Left ventricle myocardium inferior (tissue), 1 donor: ENCODE data around the gene RABGEF1. TPM values are rescaled to one million over a fixed set of nuclear protein-coding genes. Genes with fewer than 3 reads are reported as not detected.

Experiments
- DNase-seq: peaks from one replicate; pipeline ENCODE4 v3.0.0-alpha.2; 2020
- H3K27ac ChIP-seq: fragments of 200-600 bp; replicated peaks from 2 replicates; pipeline ENCODE4 v1.8.0; 2021
- H3K27me3 ChIP-seq: fragments of 200-600 bp; 2 replicates; pipeline ENCODE4 v1.8.0; 2021; ENCODE audit warnings: low read depth
- H3K36me3 ChIP-seq: fragments of 200-600 bp; 2 replicates; pipeline ENCODE4 v1.8.0; 2021
- H3K4me1 ChIP-seq: fragments of 200-600 bp; 2 replicates; pipeline ENCODE4 v1.8.0; 2021
- H3K4me3 ChIP-seq: fragments of 200-600 bp; 2 replicates; pipeline ENCODE4 v1.8.0; 2021; ENCODE audit warnings: mild to moderate bottlenecking, moderate library complexity
- H3K9me3 ChIP-seq: fragments of 200-600 bp; replicated peaks from 2 replicates; pipeline ENCODE4 v1.8.0; 2021
- intact Hi-C: fragments of 100-400 bp; cut with micrococcal nuclease; formaldehyde crosslinking; loops from one replicate; pipeline ENCODE4 v1.11.0; 2022
- total RNA-seq: library from RNA; stranded (reverse); fragmentation: NEBNext Ultra II Directional; extraction: Animal tissue kit (Norgen Biotek cat#: 25700); gene quantifications from one replicate; pipeline ENCODE4 v1.2.1, GENCODE V29; 2021
- TF ChIP-seq, protein P1 (sequence below): fragments of 200-600 bp; IDR thresholded peaks from 2 replicates; pipeline ENCODE4 v1.8.0; 2021; ENCODE audit warnings: antibody characterized with exemption, mild to moderate bottlenecking, borderline replicate concordance
- donor health status: DM: no; HTN: yes; CAD: no; lungs with severe emphysema.

The RABGEF1 gene
- total RNA-seq, 1 donor from 2014 or later = 17.4 TPM

DNA sequence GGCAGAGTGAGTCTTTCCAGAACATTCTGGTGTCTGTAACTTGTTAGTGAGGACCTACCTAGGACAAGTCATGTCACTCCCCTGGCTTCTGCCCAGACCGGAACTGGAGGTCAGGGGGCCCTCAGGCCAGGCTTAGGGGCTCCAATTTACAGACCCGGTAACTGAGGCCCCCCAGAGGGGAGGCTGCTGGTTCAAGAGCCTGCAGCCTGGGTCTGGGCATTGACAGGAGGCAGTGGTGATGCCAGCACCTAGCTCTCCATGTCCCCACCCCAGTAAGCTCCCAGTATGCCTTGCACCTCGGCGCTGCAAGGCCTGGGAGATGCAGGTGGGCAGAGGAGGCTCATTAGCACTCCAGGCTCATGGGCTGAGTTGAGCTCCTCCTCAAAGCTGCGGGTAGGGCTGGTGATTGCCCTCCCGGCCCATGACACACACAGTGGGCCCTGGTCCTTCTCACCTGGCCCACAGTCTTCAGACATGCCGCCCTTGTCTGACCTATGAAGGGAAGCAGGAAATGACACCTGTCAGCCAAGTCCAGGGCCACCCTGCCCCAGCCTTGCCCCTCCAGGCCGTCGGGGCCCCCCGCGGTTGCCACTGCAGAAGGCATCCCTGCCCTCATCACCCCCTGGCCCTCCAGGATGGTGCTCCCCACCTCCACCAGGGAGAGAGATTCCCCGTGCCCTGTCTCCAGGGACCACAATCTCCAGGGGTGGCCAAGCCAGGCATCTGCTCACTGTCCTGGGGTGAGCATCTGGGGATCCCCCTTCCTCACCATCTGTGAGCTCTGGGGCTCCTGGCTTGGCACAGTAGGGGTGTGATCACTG lies 92.2 kb downstream of the RABGEF1 start:
- Histone ChIP-seq H3K27me3 (no peaks in the 10 kb centered on the region), H3K27ac (no peak overlapping the region), H3K9me3 (peaks cover 7% of the 10 kb centered on the region), H3K4me3 (no peak overlapping the region), H3K4me1 (no peaks in the 10 kb centered on the region), H3K36me3 (no peaks in the 10 kb centered on the region)
- TF ChIP-seq, protein P1, sequence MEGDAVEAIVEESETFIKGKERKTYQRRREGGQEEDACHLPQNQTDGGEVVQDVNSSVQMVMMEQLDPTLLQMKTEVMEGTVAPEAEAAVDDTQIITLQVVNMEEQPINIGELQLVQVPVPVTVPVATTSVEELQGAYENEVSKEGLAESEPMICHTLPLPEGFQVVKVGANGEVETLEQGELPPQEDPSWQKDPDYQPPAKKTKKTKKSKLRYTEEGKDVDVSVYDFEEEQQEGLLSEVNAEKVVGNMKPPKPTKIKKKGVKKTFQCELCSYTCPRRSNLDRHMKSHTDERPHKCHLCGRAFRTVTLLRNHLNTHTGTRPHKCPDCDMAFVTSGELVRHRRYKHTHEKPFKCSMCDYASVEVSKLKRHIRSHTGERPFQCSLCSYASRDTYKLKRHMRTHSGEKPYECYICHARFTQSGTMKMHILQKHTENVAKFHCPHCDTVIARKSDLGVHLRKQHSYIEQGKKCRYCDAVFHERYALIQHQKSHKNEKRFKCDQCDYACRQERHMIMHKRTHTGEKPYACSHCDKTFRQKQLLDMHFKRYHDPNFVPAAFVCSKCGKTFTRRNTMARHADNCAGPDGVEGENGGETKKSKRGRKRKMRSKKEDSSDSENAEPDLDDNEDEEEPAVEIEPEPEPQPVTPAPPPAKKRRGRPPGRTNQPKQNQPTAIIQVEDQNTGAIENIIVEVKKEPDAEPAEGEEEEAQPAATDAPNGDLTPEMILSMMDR = no peak
- intact Hi-C loops = no loop called here
- DNase-seq = no peak

DNA sequence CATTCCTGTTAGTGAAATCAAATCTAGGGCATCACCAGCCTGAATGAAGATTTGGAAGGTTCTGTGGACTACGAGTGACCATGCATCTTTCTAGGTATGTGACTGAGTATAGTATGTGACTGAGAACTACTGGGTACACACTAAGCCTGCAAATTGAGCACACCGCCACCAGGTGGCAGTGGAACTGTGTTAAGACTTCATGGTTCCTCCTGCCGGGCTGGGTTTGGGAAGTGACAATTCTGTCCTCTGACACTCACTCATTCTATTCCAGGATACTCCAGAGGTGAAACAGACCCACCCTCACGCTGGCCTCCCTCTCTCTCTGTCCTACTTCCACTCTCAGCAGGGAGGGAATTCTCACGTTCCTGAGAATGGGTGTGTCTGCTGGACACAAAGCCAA lies 96.5 kb downstream of the RABGEF1 start:
- no peak for DNase-seq
- Histone ChIP-seq H3K36me3 (no peaks in the 10 kb centered on the region), H3K4me3 (no peak overlapping the region), H3K27ac (no peak overlapping the region), H3K9me3 (peaks cover 7% of the 10 kb centered on the region), H3K4me1 (no peaks in the 10 kb centered on the region), H3K27me3 (no peaks in the 10 kb centered on the region)
- TF ChIP-seq, protein P1 = no peak
- intact Hi-C loops = no loop called here

DNA sequence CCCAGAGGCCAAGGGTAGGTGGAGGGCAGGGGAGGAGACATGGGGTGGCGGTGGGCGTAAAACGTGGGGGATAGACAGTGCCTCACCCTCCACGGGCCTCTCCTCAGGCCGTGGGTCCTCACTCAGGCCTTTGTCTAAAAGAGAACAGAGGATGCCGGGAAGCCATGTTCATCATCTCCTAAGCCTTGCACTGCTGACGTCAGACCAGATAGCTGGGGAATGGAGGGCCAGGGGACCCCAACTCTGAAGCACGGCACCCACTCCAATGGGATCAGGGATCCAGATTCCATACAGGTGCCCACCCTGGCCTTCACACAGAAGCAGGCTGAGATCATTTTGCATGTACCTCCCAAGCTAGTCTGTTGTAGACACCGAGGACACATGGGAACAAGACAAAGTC lies 97.1 kb downstream of the RABGEF1 start:
- H3K27me3 ChIP-seq = no peaks in the 10 kb centered on the region
- intact Hi-C loops = no loop called here
- H3K4me1 ChIP-seq = no peaks in the 10 kb centered on the region
- peaks cover 7% of the 10 kb centered on the region for H3K9me3 ChIP-seq
- no peaks in the 10 kb centered on the region for H3K36me3 ChIP-seq
- no peak for DNase-seq
- TF ChIP-seq, protein P1 = no peak
- H3K27ac ChIP-seq = no peak overlapping the region
- H3K4me3 ChIP-seq = no peak overlapping the region

DNA sequence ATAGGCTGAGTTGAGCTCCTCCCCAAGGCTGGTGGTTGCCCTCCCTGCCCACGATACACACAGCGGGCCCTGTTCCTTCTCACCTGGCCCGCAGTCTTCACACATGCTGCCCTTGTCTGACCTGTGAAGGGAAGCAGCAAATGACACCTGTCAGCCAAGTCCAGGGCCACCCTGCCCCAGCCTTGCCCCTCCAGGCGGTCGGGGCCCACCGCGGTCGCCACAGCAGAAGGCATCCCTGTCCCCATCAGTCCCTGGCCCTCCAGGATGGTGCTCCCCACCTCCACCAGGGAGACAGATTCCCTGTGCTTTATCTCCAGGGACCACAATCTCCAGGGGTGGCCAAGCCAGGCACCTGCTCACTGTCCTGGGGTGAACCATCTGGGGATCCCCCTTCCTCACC lies 99.3 kb downstream of the RABGEF1 start:
- TF ChIP-seq, protein P1 = no peak
- Histone ChIP-seq H3K36me3 (no peaks in the 10 kb centered on the region), H3K9me3 (peaks cover 7% of the 10 kb centered on the region), H3K27me3 (no peaks in the 10 kb centered on the region), H3K4me3 (no peak overlapping the region), H3K27ac (no peak overlapping the region), H3K4me1 (peaks cover 12% of the 10 kb centered on the region)
- no peak for DNase-seq
- intact Hi-C loops = no loop called here

DNA sequence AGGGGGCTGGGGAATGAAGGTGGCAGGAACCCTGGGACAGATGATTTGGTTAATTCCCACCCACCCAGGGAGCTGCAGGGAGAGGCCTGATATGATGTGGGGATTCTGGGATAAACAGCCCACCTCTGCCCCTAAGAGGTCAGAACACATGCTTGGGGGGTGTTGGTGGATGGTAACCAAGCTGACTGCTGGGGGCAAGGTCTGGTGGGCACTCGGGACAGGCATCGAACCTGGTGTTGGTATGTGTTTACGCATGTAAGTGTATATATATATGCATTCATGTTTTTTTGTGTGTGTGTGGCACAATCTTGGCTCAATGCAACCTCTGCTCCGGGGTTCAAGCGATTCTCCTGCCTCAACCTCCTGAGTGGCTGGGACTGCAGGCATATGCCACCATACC lies 99.8 kb downstream of the RABGEF1 start:
- H3K4me1 ChIP-seq = peaks cover 16% of the 10 kb centered on the region
- TF ChIP-seq, protein P1 = no peak
- no peak overlapping the region for H3K4me3 ChIP-seq
- H3K27ac ChIP-seq = no peak overlapping the region
- H3K36me3 ChIP-seq = no peaks in the 10 kb centered on the region
- DNase-seq = no peak
- intact Hi-C loops = no loop called here
- no peaks in the 10 kb centered on the region for H3K27me3 ChIP-seq
- H3K9me3 ChIP-seq = peaks cover 7% of the 10 kb centered on the region
